GM10266 (cell line): ENCODE data around the gene FBXO45.
A peak's percentile ranks its signal among the peaks of the same experiment; 100 is the strongest.
"Not testable (repeated sequence)": the region's sequence is repeated elsewhere in the genome, so short reads cannot be mapped to it uniquely, and the experiment has no call there.

Source experiments
- DNase-seq: peaks from one replicate; pipeline ENCODE4 v3.0.0; 2012; ENCODE audit errors: extremely low spot score
- TF ChIP-seq, protein P1 (sequence below): IDR thresholded peaks from 2 replicates; pipeline ENCODE4 v1.5.1; 2012; ENCODE audit warnings: mild to moderate bottlenecking, low read depth; ENCODE audit not compliant: control insufficient read depth, insufficient read depth; ENCODE audit errors: missing control alignments

The FBXO45 gene

DNA sequence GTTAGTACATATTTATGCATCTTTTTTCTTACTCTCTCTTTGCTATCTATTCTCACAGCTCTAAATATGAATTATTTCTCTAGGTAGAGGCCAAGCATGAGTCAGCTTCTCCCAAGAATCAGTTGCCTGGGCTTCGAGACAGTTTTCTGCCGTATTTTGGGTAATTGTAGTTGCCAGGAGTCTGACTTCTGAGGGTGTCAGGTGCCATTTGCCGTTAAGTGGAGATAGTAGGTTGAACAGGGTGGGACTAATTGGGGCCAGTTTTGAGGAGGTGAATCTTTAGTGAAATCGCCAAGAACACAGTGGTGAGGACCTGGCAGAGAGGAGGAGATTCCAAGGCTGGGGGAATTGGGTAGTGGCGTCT lies 63.2 kb downstream of the FBXO45 start:
- TF ChIP-seq, protein P1, sequence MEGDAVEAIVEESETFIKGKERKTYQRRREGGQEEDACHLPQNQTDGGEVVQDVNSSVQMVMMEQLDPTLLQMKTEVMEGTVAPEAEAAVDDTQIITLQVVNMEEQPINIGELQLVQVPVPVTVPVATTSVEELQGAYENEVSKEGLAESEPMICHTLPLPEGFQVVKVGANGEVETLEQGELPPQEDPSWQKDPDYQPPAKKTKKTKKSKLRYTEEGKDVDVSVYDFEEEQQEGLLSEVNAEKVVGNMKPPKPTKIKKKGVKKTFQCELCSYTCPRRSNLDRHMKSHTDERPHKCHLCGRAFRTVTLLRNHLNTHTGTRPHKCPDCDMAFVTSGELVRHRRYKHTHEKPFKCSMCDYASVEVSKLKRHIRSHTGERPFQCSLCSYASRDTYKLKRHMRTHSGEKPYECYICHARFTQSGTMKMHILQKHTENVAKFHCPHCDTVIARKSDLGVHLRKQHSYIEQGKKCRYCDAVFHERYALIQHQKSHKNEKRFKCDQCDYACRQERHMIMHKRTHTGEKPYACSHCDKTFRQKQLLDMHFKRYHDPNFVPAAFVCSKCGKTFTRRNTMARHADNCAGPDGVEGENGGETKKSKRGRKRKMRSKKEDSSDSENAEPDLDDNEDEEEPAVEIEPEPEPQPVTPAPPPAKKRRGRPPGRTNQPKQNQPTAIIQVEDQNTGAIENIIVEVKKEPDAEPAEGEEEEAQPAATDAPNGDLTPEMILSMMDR: no peak
- DNase-seq: no peak

DNA sequence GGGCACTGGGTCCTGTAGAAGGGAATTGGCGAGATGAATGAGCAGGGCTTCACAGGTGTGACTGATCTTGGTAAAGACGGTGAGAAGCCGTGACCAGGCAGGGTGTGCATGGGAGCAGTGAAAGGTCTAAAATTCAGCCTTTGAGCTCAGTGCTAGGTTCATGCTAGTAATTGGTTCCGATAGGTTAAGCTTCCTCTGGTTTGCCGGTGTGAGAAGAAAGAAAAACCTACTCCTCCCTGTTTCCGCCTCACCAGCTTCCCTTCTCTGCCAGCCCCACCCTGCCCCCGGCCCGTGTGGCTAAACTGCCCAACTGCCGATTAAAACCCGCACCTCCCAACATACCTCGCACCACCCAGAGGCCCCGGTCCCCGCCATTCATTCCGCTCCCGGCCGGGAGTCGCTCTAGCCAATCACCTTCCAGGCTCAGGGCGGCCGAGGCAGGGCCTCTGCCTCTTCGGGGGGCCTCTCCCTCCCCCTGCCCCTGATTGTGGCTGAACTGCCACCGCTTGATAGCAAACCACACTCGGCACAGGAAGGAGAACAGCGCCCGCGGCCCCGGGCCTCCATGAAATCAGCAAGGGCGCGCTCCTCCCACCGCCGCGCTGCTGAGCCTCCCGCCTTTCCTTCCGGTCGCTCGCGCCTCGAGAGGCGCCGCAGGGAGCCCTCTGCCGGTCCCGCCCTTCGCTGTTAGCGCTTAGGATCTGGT lies 63.7 kb downstream of the FBXO45 start:
- TF ChIP-seq, protein P1: peak; percentile 68
- DNase-seq: peak; percentile 90

DNA sequence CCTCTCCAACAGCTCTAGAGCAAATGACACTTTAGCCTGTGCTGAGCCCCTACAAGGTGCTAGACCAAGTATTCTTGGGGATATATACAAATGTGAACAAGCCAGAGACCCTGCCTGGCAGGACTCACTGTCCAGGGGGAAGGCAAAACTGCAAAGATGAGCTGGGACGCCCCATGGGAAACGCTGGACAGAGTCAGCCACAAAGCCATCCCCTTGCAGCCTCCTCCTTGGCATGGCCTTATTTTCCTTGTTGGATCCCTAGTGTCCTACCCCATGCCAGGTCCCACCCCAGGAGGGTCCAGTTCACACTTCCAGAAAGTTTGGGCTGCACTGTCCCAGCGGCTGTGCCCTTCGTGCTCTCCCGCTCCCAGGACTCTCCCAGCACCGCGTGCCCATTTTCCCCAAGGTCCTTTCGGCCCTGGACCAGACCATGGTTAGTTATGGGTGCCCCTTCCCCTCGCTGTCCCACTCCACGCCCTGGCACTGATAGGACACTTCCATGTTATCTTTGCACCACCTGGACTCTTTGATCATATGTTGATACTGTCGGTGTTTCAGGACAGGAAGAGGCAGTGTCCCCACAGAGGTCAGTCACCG lies 65.2 kb downstream of the FBXO45 start:
- TF ChIP-seq, protein P1: no peak
- DNase-seq: no peak

DNA sequence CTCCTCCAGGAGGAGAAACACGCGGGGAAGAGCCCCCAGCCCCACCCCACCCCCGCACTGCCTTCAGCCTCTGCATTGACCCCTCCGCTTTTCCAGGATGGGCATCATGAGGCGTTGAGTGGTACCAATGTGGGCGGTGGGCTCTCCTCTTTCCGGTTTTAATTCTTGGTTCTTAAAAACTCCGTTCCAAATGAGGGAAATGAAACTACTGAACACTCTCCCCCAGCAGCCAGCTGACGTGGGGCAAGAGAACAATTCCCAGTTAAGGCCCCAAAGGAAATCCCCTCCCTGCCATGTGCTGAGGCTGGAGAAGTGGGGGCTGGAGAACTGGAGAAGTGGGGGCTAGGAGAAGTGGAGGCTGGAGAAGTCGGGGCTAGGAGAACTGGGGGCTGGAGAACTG lies 65.8 kb downstream of the FBXO45 start:
- TF ChIP-seq, protein P1: no peak

DNA sequence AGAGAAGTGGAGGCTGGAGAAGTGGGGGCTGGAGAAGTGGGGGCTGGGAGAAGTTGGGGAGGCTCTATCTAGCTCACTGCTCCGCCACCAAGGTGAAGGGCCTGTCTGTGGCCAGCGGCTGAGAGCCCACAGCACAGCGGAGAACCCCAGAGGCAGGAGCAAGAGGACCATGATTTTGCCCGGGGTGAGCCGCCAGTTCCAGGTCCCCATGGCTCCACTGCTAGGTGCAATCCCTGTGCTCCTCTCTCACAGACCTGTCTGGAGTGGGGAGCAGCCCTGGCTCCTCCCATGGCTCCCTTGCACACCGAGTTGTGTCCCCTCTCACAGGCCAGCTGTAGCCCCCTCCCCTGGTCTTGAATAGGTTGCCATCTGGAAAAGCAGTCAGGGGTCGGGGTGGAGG lies 66.4 kb downstream of the FBXO45 start:
- TF ChIP-seq, protein P1: no peak
- no peak for DNase-seq

More for the DNA sequence above, 65.8 kb downstream of the FBXO45 start:
- peak; percentile 66 for DNase-seq

DNA sequence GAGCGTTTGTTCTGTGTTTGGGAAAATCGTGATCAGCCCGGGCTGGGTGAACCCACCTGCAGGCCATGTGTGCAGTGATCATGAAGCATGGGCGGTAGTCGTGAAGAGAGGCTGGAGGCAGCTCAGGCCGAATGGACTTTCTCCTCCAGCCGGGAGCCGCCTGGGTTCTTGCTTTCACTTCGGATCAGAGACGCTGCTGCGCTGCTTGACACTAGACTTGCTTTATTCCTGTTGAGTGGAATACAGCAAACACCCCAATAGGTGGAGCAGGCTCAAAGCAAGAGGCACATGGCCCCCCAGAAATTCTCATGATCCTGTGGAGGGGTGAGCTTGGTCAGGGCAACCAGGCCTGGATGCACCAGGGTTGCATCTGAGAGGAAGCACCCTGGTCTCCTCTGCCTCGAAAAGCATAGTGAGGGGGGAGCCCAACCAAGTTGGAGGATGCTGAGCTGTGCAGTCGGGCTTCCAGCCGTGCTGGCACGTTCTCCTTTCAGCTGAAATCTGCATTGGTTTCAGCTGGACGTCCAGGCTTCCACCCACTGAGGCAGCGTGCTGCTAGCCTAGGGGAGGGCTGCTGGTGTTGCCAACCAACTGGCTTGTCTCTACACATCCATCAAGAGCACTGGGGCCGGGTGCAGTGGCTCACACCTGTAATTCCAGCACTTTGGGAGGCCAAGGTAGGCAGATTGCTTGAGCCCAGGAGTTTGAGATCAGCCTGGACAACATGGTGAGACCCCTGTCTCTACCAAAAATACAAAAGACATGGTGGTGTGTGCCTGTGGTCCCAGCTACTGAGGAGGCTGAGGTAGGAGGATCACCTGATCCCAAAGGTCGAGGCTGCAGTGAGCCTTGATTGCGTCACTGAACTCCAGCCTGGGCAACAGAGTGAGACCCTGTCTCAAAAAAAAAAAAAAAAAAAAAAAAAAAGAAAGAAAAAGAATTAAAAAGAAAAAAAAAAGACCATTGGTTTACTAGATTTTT lies 68.2 kb downstream of the FBXO45 start:
- no peak for DNase-seq
- TF ChIP-seq, protein P1: no peak

DNA sequence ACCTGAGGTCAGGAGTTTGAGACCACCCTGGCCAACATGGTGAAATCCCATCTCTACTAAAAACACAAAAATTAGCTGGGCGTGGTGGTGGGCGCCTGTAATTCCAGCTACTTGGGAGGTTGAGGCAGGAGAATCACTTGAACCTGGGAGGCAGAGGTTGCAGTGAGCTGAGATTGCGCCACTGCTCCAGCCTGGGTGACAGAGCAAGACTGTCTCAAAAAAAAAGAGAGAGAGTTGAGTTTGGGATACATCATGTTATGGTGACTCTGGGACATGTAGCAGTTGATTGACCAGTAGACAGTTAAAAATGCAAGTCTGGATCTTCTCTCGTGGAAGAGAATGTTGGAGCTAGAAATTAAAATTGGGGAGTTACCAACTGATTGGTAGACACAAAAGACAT lies 69.5 kb downstream of the FBXO45 start:
- DNase-seq: not testable (repeated sequence)
